ENCODE measurements around the gene MAMDC4.

The MAMDC4 gene

DNA sequence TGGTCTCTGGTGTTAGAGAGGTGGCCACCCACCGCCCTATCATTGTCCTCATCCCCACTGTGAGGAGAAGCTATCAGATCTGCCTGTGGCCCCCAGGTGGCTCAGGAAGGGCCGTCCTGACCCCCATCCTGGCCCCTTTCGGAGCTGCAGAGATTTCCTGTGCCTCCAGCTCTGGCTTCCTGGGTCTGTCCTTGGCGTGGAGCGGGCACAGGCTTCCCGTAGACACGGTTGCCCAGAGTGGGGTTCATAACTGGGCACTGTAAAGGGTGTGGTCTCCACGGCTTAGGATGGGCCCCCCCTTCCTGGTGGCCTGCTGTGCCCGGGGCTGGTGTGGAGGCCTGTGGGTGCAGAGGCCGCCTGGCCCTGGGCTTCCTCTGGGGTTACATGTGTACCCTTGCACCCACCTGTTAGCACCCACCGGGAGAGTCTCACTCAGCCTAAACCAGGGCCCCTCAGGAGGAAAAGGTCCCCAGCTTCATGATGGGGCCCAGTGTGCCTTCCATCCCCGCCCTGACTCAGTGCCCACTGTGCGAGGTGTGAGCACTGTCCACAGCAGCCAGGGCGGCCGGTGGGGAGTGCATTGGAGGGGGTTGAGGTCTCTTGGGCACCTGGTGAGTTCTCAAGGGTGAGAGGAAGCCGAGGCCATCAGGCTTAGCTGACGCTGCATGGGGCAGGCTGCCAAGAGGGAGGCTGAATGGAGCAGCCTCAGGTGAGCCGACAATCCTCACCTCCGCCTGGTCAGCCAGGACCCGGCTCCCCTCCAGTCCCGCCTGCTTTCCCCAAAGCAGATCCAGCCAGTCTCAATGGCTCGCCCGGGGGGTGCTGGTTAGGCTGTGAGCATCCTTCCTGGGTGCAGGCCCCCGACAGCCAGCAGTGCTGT lies 25.2 kb upstream of the MAMDC4 start:
- no peak overlapping the region for H3K4me3 ChIP-seq (ENCODE audit: low read depth, low read length)
- TF ChIP-seq, protein P1, sequence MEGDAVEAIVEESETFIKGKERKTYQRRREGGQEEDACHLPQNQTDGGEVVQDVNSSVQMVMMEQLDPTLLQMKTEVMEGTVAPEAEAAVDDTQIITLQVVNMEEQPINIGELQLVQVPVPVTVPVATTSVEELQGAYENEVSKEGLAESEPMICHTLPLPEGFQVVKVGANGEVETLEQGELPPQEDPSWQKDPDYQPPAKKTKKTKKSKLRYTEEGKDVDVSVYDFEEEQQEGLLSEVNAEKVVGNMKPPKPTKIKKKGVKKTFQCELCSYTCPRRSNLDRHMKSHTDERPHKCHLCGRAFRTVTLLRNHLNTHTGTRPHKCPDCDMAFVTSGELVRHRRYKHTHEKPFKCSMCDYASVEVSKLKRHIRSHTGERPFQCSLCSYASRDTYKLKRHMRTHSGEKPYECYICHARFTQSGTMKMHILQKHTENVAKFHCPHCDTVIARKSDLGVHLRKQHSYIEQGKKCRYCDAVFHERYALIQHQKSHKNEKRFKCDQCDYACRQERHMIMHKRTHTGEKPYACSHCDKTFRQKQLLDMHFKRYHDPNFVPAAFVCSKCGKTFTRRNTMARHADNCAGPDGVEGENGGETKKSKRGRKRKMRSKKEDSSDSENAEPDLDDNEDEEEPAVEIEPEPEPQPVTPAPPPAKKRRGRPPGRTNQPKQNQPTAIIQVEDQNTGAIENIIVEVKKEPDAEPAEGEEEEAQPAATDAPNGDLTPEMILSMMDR (IDR thresholded peaks at IDR 0.05; ENCODE audit: borderline replicate concordance, insufficient read depth, low read depth, low read length): no peak

DNA sequence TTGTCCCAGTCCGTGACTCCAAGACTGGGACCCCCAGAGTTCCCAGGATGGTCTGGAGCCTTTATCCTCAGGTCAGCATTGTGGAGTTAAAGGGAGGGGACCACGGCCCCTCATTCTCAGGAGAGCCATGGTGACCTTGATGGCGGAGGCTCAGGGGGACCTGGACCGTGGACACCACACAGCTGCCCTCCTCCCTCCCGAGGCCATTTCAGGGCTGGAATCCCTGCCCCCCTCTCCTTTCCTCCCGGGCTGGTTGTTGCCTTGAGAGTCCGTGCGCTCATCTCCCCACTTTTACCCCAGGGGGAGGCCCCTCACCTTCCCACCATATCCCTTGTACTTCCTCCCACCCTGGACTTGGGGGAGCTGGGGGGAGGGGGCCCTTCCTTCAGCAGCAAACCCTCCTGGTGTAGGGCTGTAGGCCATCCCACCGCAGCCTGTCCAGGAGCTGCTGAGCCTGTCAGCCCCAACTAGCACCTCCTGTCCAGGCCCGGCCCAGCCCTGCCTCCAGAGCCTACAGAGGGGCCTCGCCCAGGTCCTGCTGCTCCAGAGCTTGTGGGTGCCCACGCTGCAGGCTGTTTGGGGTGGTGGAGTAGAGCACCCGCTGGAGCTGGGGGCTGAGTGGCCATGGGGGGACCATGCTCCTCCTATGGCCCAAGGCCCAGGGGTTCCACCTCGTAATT lies 24.2 kb upstream of the MAMDC4 start:
- H3K4me3 ChIP-seq (ENCODE audit: low read depth, low read length): no peak overlapping the region
- TF ChIP-seq, protein P1 (IDR thresholded peaks at IDR 0.05; ENCODE audit: borderline replicate concordance, insufficient read depth, low read depth, low read length): no peak

DNA sequence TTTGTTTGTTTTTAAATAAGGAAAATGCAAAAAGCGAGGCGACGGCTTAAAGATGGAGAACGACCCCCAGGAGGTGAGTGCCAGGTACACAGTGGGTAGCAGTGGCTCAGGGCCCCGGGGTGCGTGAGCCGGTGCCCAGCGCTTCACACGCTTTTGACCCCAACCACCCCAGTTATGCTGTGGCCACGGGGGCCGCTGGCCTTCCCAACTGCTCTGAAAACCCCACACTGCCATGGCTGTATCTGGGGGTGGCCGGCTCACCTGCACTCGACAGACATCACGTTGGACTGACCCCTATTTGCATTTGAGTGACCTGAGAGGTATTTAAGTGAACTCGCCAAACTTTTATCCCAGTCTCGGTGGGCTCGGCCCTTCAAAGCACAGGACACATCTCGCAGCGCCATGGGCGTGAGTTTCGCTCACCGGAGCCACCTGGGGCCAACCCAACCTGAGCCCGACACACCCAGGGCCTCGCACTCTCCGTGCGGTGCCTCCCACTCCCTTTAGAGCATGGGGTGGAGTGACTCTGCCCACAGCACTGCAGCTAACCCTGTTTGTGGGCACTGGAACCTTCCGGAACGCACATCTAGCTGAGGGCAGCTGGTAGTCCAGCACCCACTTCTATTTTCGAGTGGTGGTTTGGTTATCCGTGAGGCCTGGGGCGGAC lies 23.5 kb upstream of the MAMDC4 start:
- TF ChIP-seq, protein P1 (IDR thresholded peaks at IDR 0.05; ENCODE audit: borderline replicate concordance, insufficient read depth, low read depth, low read length): no peak
- H3K4me3 ChIP-seq (ENCODE audit: low read depth, low read length): no peak overlapping the region

DNA sequence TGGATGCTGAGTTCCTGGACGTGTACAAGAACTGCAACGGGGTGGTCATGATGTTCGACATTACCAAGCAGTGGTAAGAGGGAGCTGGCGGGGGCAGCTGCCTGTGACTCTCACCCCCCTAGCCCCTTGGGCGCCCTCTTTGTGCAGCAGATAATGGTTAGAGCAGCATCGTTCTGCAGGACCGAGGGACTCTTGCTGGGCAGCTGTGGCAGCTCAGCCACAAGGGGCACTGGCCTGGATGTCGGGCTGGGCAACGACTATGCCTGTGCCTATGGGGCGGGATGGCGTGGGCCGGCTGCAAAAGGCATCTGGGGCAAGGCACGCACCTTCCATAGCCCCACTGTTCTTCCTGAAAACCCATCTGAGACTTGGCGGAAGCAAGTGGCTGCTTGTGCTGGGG lies 22.7 kb upstream of the MAMDC4 start:
- H3K4me3 ChIP-seq (ENCODE audit: low read depth, low read length): no peak overlapping the region
- TF ChIP-seq, protein P1 (IDR thresholded peaks at IDR 0.05; ENCODE audit: borderline replicate concordance, insufficient read depth, low read depth, low read length): no peak

DNA sequence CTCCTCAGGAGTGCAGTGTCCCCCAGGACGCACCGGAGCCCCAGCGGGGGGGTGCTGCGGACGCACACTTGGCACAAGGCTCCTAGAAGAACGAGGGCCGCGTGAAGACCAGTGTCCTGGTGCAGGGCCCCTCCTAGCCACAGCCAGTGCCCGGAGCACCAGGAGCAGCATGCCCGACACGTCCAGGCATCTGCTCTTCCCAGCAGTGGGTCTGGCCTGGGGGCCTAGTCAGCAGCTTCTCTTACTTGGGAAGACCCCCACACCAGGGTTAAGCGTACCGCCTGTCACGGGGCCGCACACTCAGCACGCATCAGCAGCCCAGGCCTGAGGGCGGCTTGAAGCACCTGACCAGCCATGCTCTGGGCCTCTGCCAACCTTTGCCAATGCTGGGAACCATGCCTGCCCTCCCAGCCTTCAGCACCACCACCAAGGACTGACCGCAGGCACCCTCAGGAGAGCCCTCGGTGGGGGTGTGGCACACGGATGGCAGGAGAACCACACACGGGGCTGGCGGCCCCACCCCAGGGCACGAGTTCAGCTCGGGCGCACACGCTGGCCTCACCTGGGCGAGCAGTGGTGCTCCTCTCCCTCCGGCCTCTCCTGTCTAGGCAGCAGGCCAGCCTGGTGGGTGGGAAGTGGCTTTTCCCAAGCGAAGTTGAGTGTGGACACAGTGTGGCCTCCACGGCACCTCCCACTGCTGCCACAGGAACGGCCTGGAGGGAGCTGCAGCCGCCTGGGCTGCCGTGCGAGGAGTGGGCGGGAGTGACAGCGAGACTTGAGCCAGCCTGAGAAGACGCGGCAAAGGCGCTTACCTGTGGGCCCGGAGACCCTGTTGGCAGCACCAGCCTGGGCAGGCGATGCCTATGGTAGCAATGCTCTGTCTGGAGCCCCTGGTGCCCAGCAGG lies 21.9 kb upstream of the MAMDC4 start:
- TF ChIP-seq, protein P1 (IDR thresholded peaks at IDR 0.05; ENCODE audit: borderline replicate concordance, insufficient read depth, low read depth, low read length): no peak
- H3K4me3 ChIP-seq (ENCODE audit: low read depth, low read length): no peak overlapping the region

DNA sequence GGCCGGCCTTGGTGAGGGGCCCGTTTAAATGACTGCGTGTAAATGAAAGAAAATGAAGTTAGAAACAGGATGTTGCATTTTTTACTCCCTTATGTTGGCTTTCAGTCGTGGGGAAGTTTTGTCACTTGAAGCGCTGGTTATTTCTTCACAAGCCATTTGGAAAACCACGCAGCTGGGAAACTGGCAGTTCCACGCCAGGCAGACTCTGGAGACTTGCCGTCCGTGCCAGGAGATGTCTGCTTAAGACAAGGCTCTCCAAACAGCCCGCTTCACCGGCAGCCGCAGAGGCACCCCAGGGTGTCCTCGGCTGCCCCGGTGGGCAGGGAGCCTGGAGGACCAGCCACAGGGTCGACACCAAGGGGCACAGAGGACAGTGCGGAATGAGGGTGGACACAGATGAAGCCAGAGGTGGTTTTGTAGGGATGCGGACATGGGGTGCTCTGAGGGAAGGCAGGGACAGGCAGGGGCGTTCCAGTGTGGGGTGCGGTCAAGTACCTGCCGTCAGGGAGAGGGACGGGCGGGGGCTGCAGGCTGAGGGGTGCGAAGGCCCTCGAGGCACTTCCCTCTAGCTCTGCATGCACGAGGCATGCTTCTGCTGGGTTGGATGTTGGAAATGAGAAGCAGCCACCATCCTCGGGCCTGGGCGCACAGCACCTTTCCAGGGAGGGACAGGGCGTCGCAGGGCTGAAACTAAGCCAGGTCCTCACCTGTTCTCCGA lies 21.0 kb upstream of the MAMDC4 start:
- TF ChIP-seq, protein P1 (IDR thresholded peaks at IDR 0.05; ENCODE audit: borderline replicate concordance, insufficient read depth, low read depth, low read length): no peak

More for the DNA sequence above, 21.0 kb upstream of the MAMDC4 start:
- H3K4me3 ChIP-seq (ENCODE audit: low read depth, low read length): no peak overlapping the region
